Astrocyte of the cerebellum (primary cell): ENCODE measurements around the gene NDRG2.

Source experiments
- DNase-seq: peaks from one replicate; pipeline ENCODE4 v3.0.0-alpha.2; 2011; ENCODE audit warnings: low read depth
- H3K4me3 ChIP-seq: 2 replicates; pipeline ENCODE4 v1.5.1; 2011; ENCODE audit warnings: mild to moderate bottlenecking, low read depth, low read length, moderate library complexity
- CTCF ChIP-seq: IDR thresholded peaks from 2 replicates; pipeline ENCODE4 v1.5.1; 2012; ENCODE audit warnings: low read length, low read depth, moderate library complexity, mild to moderate bottlenecking; ENCODE audit errors: missing control alignments
- in situ Hi-C: cut with HindIII; loops from 2 replicates; pipeline ENCODE4 v1.10.0; 2017; ENCODE audit warnings: low sequenced_read_pairs

The NDRG2 gene

GRCh38 chr14:21070610-21071224, 45.9 kb upstream of the NDRG2 start:
- no peak for TF ChIP-seq CTCF
- in situ Hi-C loops: no loop called here
- DNase-seq: no peak
- H3K4me3 ChIP-seq: peak overlapping the region; percentile 90

- in situ Hi-C loops: no loop called here
- DNase-seq: no peak
- peak within 1 kb of the TSS; percentile 90 for H3K4me3 ChIP-seq
- TF ChIP-seq CTCF: no peak
These were observed 45.3 kb upstream of the NDRG2 start, which contains the start of gene ARHGEF40 for GRCh38 chr14:21070083-21070609. TSS of gene ARHGEF40 (plus strand) at chr14:21070304. CDS start at chr14:21070397, 93 bp downstream.

- H3K4me3 ChIP-seq: peak overlapping the region; percentile 90
- TF ChIP-seq CTCF: no peak
- in situ Hi-C loops: no loop called here
- no peak for DNase-seq
These were observed 44.7 kb upstream of the NDRG2 start for GRCh38 chr14:21069388-21070082.

GRCh38 chr14:21068521-21069387, 43.9 kb upstream of the NDRG2 start:
- DNase-seq: no peak
- in situ Hi-C loops: no loop called here
- TF ChIP-seq CTCF: peak; percentile 62
- H3K4me3 ChIP-seq: peak overlapping the region; percentile 90

GRCh38 chr14:21066882-21067502, 42.1 kb upstream of the NDRG2 start:
- in situ Hi-C loops: no loop called here
- DNase-seq: no peak
- no peak overlapping the region for H3K4me3 ChIP-seq
- peak; percentile 41 for TF ChIP-seq CTCF

GRCh38 chr14:21063479-21063878, 38.6 kb upstream of the NDRG2 start:
- H3K4me3 ChIP-seq: no peak overlapping the region
- in situ Hi-C loops: loop anchor here (5.0 kb wide), 1 partner anchor 44 kb away; no protein-coding TSS in a partner anchor
- no peak for TF ChIP-seq CTCF
- DNase-seq: peak; percentile 70
